ENCODE data around the gene PAX8.
"Not testable (repeated sequence)": the region's sequence is repeated elsewhere in the genome, so short reads cannot be mapped to it uniquely, and the experiment has no call there.

Gene PAX8

GRCh38 chr2:113305146-113305545, 26.4 kb upstream of the PAX8 start:
- Histone ChIP-seq H4K20me1 (ENCODE audit: insufficient read depth, low read length, poor library complexity, severe bottlenecking) (no peaks in the 10 kb centered on the region), H3K4me3 (ENCODE audit: low read length, poor library complexity, severe bottlenecking) (no peak overlapping the region), H3K27me3 (ENCODE audit: insufficient read depth, low read length, poor library complexity, severe bottlenecking) (no peaks in the 10 kb centered on the region), H3K79me2 (ENCODE audit: insufficient read depth, low read length) (no peaks in the 10 kb centered on the region), H3K9ac (ENCODE audit: low read depth, low read length, poor library complexity, severe bottlenecking) (no peak overlapping the region), H3K9me3 (ENCODE audit: insufficient read depth, low read depth, low read length) (no peaks in the 10 kb centered on the region), H3K4me1 (ENCODE audit: insufficient read depth, low read length, poor library complexity, severe bottlenecking) (peaks cover 3% of the 10 kb centered on the region), H3K4me2 (ENCODE audit: low read depth, low read length, poor library complexity, severe bottlenecking) (no peak overlapping the region), H3K9me2 (replicated peaks; ENCODE audit: low read depth, low read length) (no peaks in the 10 kb centered on the region), H3F3A (ENCODE audit: low read depth) (no peaks in the 10 kb centered on the region), H2AFZ (ENCODE audit: low read length) (no peak overlapping the region), H3K36me3 (ENCODE audit: insufficient read depth, low read length) (no peaks in the 10 kb centered on the region)
- TF ChIP-seq EZH2phosphoT487 (IDR thresholded peaks at IDR 0.05; ENCODE audit: borderline replicate concordance), result no peak
- no peak for TF ChIP-seq CTCF (conservative IDR thresholded peaks at IDR 0.05; ENCODE audit: low read length)

GRCh38 chr2:113304702-113305101, 26.0 kb upstream of the PAX8 start:
- no peak overlapping the region for H3K4me3 ChIP-seq (ENCODE audit: low read length, poor library complexity, severe bottlenecking)
- no peak overlapping the region for H2AFZ ChIP-seq (ENCODE audit: low read length)
- H3K4me1 ChIP-seq (ENCODE audit: insufficient read depth, low read length, poor library complexity, severe bottlenecking), result peaks cover 3% of the 10 kb centered on the region
- H3K9me3 ChIP-seq (ENCODE audit: insufficient read depth, low read depth, low read length), result no peaks in the 10 kb centered on the region
- TF ChIP-seq CTCF (conservative IDR thresholded peaks at IDR 0.05; ENCODE audit: low read length) (no peak), EZH2phosphoT487 (IDR thresholded peaks at IDR 0.05; ENCODE audit: borderline replicate concordance) (no peak)
- no peaks in the 10 kb centered on the region for H3K36me3 ChIP-seq (ENCODE audit: insufficient read depth, low read length)
- H3K9me2 ChIP-seq (replicated peaks; ENCODE audit: low read depth, low read length), result no peaks in the 10 kb centered on the region
- H3F3A ChIP-seq (ENCODE audit: low read depth), result no peaks in the 10 kb centered on the region
- H4K20me1 ChIP-seq (ENCODE audit: insufficient read depth, low read length, poor library complexity, severe bottlenecking), result no peaks in the 10 kb centered on the region
- no peak overlapping the region for H3K4me2 ChIP-seq (ENCODE audit: low read depth, low read length, poor library complexity, severe bottlenecking)
- H3K79me2 ChIP-seq (ENCODE audit: insufficient read depth, low read length), result no peaks in the 10 kb centered on the region
- no peak overlapping the region for H3K9ac ChIP-seq (ENCODE audit: low read depth, low read length, poor library complexity, severe bottlenecking)
- H3K27me3 ChIP-seq (ENCODE audit: insufficient read depth, low read length, poor library complexity, severe bottlenecking), result no peaks in the 10 kb centered on the region

GRCh38 chr2:113302216-113302980, 23.7 kb upstream of the PAX8 start:
- H3K36me3 ChIP-seq (ENCODE audit: insufficient read depth, low read length); H3K4me3 ChIP-seq (ENCODE audit: low read length, poor library complexity, severe bottlenecking); H4K20me1 ChIP-seq (ENCODE audit: insufficient read depth, low read length, poor library complexity, severe bottlenecking); H3K9ac ChIP-seq (ENCODE audit: low read depth, low read length, poor library complexity, severe bottlenecking); H3K4me1 ChIP-seq (ENCODE audit: insufficient read depth, low read length, poor library complexity, severe bottlenecking); H3K9me3 ChIP-seq (ENCODE audit: insufficient read depth, low read depth, low read length); H2AFZ ChIP-seq (ENCODE audit: low read length); H3K27me3 ChIP-seq (ENCODE audit: insufficient read depth, low read length, poor library complexity, severe bottlenecking); H3K9me2 ChIP-seq (replicated peaks; ENCODE audit: low read depth, low read length); H3K4me2 ChIP-seq (ENCODE audit: low read depth, low read length, poor library complexity, severe bottlenecking); H3F3A ChIP-seq (ENCODE audit: low read depth); H3K79me2 ChIP-seq (ENCODE audit: insufficient read depth, low read length): not testable (repeated sequence)

GRCh38 chr2:113300281-113300680, 21.6 kb upstream of the PAX8 start:
- peaks cover 3% of the 10 kb centered on the region for H3K4me1 ChIP-seq (ENCODE audit: insufficient read depth, low read length, poor library complexity, severe bottlenecking)
- H3K79me2 ChIP-seq (ENCODE audit: insufficient read depth, low read length), result no peaks in the 10 kb centered on the region
- no peaks in the 10 kb centered on the region for H3K36me3 ChIP-seq (ENCODE audit: insufficient read depth, low read length)
- H3K9me2 ChIP-seq (replicated peaks; ENCODE audit: low read depth, low read length), result no peaks in the 10 kb centered on the region
- no peak for TF ChIP-seq EZH2phosphoT487 (IDR thresholded peaks at IDR 0.05; ENCODE audit: borderline replicate concordance)
- TF ChIP-seq CTCF (conservative IDR thresholded peaks at IDR 0.05; ENCODE audit: low read length), result no peak
- H3K9ac ChIP-seq (ENCODE audit: low read depth, low read length, poor library complexity, severe bottlenecking), result no peak overlapping the region
- no peaks in the 10 kb centered on the region for H3K9me3 ChIP-seq (ENCODE audit: insufficient read depth, low read depth, low read length)
- no peaks in the 10 kb centered on the region for H3K27me3 ChIP-seq (ENCODE audit: insufficient read depth, low read length, poor library complexity, severe bottlenecking)
- H2AFZ ChIP-seq (ENCODE audit: low read length), result no peak overlapping the region
- H3F3A ChIP-seq (ENCODE audit: low read depth), result no peaks in the 10 kb centered on the region
- H3K4me2 ChIP-seq (ENCODE audit: low read depth, low read length, poor library complexity, severe bottlenecking), result no peak overlapping the region
- no peak overlapping the region for H3K4me3 ChIP-seq (ENCODE audit: low read length, poor library complexity, severe bottlenecking)
- no peaks in the 10 kb centered on the region for H4K20me1 ChIP-seq (ENCODE audit: insufficient read depth, low read length, poor library complexity, severe bottlenecking)
